ENCODE data around the gene NKAIN4.
A peak's percentile ranks its signal among the peaks of the same experiment; 100 is the strongest.
"Not testable (repeated sequence)": the region's sequence is repeated elsewhere in the genome, so short reads cannot be mapped to it uniquely, and the experiment has no call there.

Gene NKAIN4

GRCh38 chr20:63259734-63260460 is 5.6 kb upstream of the NKAIN4 start:
- no peak for DNase-seq (ENCODE audit: low read depth, low spot score)
- H3K27ac ChIP-seq: no peak overlapping the region

GRCh38 chr20:63258781-63259180 is 4.5 kb upstream of the NKAIN4 start:
- no peak overlapping the region for H3K27ac ChIP-seq
- DNase-seq (ENCODE audit: low read depth, low spot score): no peak

GRCh38 chr20:63257629-63258028 is 3.4 kb upstream of the NKAIN4 start:
- no peak overlapping the region for H3K27ac ChIP-seq
- DNase-seq (ENCODE audit: low read depth, low spot score): no peak

- no peak for DNase-seq (ENCODE audit: low read depth, low spot score)
Measured at GRCh38 chr20:63256954-63257353, 2.7 kb upstream of the NKAIN4 start.

GRCh38 chr20:63255931-63256704 is 1.9 kb upstream of the NKAIN4 start:
- DNase-seq (ENCODE audit: low read depth, low spot score): peak; percentile 84
- peak overlapping the region; percentile 27 for H3K27ac ChIP-seq

More at GRCh38 chr20:63256954-63257353, 2.7 kb upstream of the NKAIN4 start:
- no peak overlapping the region for H3K27ac ChIP-seq

DNA sequence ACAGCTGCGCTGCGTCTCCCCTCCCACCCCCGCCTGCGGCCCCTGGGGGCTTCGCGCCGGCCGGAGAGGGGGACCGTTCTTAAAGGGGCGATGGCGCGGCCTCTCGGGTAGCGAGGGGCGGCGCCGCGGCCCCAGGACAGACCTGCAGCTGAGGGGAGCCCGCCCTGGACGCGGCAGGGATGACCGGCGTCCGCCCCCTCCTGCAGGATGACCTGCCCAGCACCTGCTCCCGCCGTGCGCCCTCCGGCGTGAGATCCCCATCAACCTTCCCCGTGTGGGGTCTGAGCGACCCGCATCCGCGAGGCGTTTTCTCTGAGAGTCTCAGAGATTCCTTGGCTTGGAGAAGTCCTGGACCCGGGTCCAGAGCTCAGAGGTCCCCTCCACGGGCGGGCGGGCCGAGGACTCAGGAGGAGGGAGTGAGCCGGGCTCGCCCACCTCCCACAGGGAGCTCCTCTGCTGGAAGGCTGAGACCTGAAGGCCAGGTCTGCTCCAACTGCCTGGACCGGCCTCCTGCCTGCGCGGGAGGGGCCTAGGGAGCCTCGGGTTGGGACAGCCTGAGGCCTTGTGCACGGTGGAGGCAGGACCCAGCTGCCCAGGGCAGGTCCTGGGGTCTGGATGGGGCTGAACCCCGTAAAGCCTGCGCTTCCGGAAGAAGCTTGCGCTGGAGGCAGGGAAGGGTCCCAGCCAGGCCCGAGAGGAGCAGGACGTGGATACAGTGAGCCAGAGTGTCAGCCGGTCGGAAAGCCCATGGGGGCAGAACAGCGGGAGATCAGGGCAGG is 532 bp upstream of the NKAIN4 start:
- H3K27ac ChIP-seq: no peak overlapping the region
- no peak for DNase-seq (ENCODE audit: low read depth, low spot score)

DNA sequence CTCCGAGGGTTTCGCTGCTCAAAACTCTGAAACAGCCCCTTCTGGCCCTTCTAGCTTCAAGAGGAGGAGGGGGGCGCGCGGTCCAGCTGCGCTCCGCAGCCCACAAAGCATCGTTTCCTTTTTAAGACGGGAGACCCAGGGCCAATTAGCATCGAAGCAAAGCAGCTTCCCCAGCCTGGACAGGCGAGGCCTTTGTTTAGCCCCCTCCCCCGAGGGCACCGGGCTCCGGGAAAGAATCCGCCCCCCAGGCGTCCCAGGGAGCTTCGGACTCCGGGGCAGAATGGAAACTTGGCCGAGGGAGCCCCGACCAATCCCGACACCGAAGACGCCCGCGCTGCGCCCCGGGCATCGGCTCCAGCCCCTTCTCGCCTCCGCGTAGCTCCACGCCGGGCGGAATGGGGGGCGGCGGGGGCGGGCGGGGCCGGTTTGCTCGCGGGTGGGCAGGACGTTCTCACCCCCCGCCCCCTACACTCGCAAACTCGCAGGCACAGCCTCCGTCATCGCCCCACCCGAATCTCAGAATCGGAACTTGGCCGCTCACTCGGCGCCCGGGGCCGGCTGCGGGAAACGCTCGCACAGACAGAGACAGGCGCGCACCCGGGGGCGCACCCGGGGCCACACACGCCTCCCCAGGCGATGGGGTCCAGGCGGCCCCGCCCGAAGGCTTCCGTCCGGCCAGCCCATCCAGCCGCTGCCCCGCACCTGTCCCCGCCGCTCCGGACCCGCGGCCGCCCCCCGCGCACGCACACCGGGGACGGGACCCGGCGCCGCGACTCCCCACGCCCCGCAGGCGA is 628 bp downstream of the NKAIN4 start:
- no peak overlapping the region for H3K27ac ChIP-seq
- DNase-seq (ENCODE audit: low read depth, low spot score): no peak

DNA sequence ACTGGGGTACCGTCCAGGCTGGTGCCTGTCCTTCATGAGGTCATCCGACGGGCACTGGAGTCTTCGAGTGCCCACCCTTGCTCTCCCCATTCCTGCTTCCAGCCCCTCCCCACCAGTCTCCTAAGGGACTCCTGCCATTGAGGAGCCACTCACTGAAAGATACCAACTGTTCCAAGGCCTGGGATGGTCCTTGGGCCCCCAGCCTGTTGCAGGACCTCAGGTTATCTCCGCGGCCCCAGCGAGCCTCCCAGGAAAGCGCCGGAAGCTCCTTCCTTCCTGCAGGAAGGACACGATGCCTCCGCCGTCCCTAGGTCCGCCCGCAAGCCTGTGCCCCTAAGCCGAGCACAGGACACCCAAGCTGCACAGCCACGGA is 1.2 kb downstream of the NKAIN4 start:
- H3K27ac ChIP-seq: no peak overlapping the region
- DNase-seq (ENCODE audit: low read depth, low spot score): no peak

DNA sequence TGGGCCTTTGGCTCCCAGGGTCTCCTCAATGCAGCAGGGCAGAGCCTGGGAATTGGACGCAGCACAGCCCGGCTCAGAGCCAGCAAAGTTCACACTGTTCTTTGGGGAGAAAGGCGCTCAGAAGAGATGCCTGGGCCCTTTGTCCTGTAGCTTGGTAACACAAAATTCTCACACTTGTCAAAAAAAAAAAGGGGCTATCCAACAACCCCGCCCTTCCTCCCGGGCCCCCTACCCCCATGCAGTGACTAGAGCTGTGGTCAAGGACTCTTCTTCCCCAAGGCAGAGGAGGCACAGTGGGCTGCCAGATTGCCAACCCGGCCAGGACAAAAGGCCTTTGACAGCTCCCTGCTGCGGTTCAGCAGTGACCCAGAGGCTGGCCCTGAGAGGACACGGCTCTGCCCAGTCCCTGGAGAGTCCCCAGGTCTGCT is 2.0 kb downstream of the NKAIN4 start:
- H3K27ac ChIP-seq: no peak overlapping the region
- no peak for DNase-seq (ENCODE audit: low read depth, low spot score)

- H3K27ac ChIP-seq; DNase-seq (ENCODE audit: low read depth, low spot score): not testable (repeated sequence)
Measured at GRCh38 chr20:63251350-63251749, 2.9 kb downstream of the NKAIN4 start.

GRCh38 chr20:63249891-63250290 is 4.4 kb downstream of the NKAIN4 start:
- no peak for DNase-seq (ENCODE audit: low read depth, low spot score)
- H3K27ac ChIP-seq: no peak overlapping the region

DNA sequence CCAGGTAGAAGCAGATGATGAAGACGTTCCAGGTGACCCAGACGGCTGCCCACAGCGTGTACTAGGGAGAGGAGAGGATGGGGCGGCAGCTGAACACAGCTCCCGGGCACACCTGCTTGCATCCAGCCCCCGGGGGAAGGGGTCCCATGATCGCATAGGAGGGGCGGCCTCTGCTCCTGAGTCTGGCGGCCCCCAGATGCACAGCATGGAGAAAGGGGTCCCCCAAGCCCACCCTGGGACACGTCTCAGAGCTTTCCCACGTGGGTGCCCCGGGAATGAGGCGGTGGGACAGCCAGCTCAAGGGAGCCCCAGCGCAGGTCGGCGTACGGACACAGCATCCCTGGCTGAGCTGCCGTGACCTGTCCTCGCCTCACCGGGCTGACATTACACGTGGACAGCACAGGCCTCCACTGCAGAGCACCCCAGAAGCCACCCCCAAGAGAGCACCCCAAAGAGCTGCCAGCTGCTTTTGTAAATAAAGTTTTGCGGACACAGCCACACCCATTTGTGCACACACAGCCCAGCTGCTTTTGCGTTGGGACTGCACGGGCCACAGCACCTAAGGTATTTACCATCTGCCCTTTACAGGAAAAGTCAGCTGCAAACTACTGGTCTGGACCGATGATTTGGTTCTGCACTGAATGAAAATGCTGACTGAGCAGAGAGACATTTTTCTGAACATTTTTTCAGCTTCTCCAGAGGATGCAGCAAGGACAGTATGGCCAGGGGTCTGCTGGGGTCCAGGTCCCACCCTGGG is 5.2 kb downstream of the NKAIN4 start:
- H3K27ac ChIP-seq: no peak overlapping the region
- no peak for DNase-seq (ENCODE audit: low read depth, low spot score)

GRCh38 chr20:63247671-63248228 is 6.5 kb downstream of the NKAIN4 start:
- no peak overlapping the region for H3K27ac ChIP-seq
- DNase-seq (ENCODE audit: low read depth, low spot score): no peak

GRCh38 chr20:63246490-63247288 is 7.6 kb downstream of the NKAIN4 start:
- DNase-seq (ENCODE audit: low read depth, low spot score): no peak
- H3K27ac ChIP-seq: no peak overlapping the region

DNA sequence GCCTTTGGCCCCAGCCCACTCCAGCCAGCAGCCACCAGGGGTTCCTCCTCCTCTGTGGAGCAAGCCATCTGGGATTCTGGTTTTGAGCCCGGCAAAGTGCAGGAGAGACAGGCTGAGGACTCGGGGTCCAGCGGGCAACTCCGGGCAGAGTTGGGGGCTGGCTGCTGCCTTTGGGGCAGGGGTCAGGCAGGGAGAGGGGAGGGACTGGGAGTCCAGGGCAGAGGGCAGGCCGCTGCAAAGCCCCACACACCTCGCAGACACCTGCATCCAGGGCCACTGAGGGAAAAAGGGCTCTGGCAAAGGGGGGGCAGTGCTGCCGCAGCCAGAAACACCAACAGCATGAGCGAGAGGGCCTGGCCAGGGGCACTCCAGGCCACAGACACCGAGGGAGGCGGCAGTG is 9.8 kb downstream of the NKAIN4 start:
- no peak overlapping the region for H3K27ac ChIP-seq
- no peak for DNase-seq (ENCODE audit: low read depth, low spot score)

GRCh38 chr20:63243604-63244247 is 10.5 kb downstream of the NKAIN4 start:
- DNase-seq (ENCODE audit: low read depth, low spot score): no peak
- no peak overlapping the region for H3K27ac ChIP-seq

- H3K27ac ChIP-seq: no peak overlapping the region
- no peak for DNase-seq (ENCODE audit: low read depth, low spot score)
Measured at GRCh38 chr20:63242736-63243135, 11.5 kb downstream of the NKAIN4 start.

DNA sequence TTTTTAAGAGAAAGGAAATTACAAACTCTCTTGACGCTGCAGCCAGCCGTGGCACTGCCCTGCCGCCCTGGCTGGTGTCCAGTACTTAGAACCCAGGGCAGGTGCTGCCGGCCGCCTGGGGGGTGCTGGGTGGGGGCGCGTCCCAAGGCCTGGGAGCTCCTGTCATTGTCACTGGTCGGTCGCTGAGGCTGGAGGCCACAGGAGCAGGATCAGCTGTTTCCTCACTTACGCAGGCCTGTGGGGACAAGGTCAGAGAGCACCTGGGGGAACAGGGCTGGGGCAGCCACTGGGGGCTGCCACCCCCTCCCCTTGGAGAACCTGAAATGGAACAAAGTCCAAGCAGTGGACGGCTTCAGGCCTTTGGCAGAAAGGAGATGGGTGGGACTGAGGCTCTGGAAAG is 13.0 kb downstream of the NKAIN4 start:
- DNase-seq (ENCODE audit: low read depth, low spot score): no peak
- H3K27ac ChIP-seq: no peak overlapping the region
